Activated T-helper 2 cell treated with anti-CD3 and anti-CD28 coated beads, Interferon-gamma antibody, Interleukin-2, Interleukin-4, amounts not matched to agents 10 μg/mL and 5 μg/mL and 100 μg/mL, durations not matched to agents 14 hours and 24 hours and 36 hours (primary cell): Measurements from ENCODE around the gene ZNF782. TPM values are rescaled to one million over a fixed set of nuclear protein-coding genes. Genes with fewer than 3 reads are reported as not detected.
"Not testable (repeated sequence)": the region's sequence is repeated elsewhere in the genome, so short reads cannot be mapped to it uniquely, and the experiment has no call there.

Source experiments
- DNase-seq: peaks from one replicate; pipeline ENCODE4 v3.0.0; 2021; ENCODE audit warnings: low spot score
- H3K27ac Mint-ChIP-seq: one replicate; pipeline ENCODE4 v1.8.0; 2021; ENCODE audit warnings: mixed read lengths
- H3K27me3 Mint-ChIP-seq: one replicate; pipeline ENCODE4 v1.8.0; 2021; ENCODE audit warnings: low read depth, mixed read lengths
- H3K36me3 Mint-ChIP-seq: one replicate; pipeline ENCODE4 v1.8.0; 2021; ENCODE audit warnings: low read depth, mixed read lengths
- H3K4me1 Mint-ChIP-seq: one replicate; pipeline ENCODE4 v1.8.0; 2021; ENCODE audit warnings: low read depth, mixed read lengths
- H3K4me3 Mint-ChIP-seq: one replicate; pipeline ENCODE4 v1.8.0; 2021; ENCODE audit warnings: low read depth, mild to moderate bottlenecking, moderate library complexity, mixed read lengths
- H3K9me3 Mint-ChIP-seq: one replicate; pipeline ENCODE4 v1.8.0; 2021; ENCODE audit warnings: mixed read lengths
- intact Hi-C: fragments of 100-400 bp; cut with micrococcal nuclease; formaldehyde crosslinking; loops from one replicate; pipeline ENCODE4 v1.15.1; 2023
- total RNA-seq: library from RNA; stranded (reverse); gene quantifications from 2 replicates; pipeline ENCODE4 v1.2.3, GENCODE V29; 2022

Gene ZNF782
- total RNA-seq, 1 donor from 2014 or later: 4.5 TPM

DNA sequence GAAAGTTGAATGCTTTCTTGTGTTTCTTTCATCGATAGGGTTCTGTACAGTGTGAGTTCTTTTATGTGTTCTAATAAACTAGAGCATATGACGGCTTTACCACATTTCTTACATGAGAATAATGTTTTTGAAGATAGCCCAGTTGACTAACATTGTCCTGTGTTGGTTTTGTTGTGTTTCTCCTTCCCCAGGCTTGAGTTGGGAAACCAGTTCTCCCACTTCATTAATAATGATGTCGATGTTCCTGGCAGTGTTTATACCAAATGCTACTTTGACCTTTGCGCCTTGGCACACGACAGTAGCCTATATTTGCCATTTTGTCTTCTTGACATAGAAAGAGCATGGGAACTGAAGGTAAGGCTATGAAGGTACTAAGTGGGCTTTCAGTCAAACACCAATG is 14.4 kb upstream of the ZNF782 start:
- peaks cover 2% of the 10 kb centered on the region for H3K27me3 Mint-ChIP-seq
- intact Hi-C loops: no loop called here
- no peak overlapping the region for H3K27ac Mint-ChIP-seq
- H3K9me3 Mint-ChIP-seq: peaks cover 7% of the 10 kb centered on the region
- H3K4me1 Mint-ChIP-seq: peaks cover 2% of the 10 kb centered on the region
- DNase-seq: no peak
- H3K36me3 Mint-ChIP-seq: no peaks in the 10 kb centered on the region
- no peak overlapping the region for H3K4me3 Mint-ChIP-seq

DNA sequence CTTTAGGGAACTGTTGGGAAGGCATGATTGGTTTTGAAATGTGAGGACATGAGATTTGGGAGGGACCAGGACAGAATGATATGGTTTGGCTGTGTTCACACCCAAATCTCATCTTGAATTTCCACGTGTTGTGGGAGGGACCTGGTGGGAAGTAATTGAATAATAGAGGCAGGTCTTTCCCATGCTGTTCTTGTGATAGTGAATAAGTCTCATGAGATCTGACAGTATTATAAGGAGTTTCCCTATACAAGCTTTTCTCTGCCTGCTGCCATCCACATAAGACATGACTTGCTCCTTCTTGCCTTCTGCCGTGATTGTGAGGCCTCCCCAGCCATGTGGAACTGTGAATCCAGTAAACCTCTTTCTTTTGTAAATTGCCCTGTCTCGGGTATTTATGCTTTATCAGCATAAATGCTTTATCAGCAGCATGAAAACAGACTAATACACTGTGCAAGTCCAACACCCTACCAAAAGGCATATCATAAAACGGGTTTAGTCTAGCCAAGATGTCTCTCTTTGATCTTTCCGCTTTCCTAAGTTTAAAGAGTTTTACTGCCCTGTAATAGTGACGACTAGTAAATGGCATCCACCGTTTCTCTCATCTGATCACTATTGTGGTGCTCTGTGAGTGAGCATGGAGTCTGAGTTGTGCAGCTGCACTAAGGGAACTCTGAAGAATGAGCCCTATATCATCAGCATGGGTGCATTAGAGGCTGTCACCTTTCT is 12.9 kb upstream of the ZNF782 start:
- Mint-ChIP-seq H3K9me3 (peaks cover 7% of the 10 kb centered on the region), H3K27me3 (peaks cover 2% of the 10 kb centered on the region), H3K4me3 (no peak overlapping the region), H3K4me1 (no peaks in the 10 kb centered on the region), H3K27ac (no peak overlapping the region), H3K36me3 (no peaks in the 10 kb centered on the region)
- DNase-seq: no peak
- intact Hi-C loops: no loop called here

DNA sequence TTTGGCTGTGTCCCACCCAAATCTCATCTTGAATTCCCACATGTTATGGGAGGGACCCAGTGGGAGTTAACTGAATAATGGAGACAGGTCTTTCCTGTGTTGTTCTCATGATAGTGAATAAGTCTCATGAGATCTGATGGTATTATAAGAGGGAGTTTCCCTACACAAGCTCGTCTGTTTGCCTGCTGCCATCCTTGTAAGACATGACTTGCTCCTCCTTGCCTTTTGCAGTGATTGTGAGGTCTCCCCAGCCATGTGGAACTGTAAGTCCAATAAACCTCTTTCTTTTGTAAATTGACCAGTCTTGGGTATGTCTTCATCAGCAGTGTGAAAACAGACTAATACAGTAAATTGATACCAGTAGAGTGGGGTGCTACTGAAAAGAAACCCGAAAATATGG is 10.9 kb upstream of the ZNF782 start:
- H3K27me3 Mint-ChIP-seq, DNase-seq, intact Hi-C loops, H3K9me3 Mint-ChIP-seq, H3K4me3 Mint-ChIP-seq, H3K36me3 Mint-ChIP-seq, H3K4me1 Mint-ChIP-seq, H3K27ac Mint-ChIP-seq: not testable (repeated sequence)

DNA sequence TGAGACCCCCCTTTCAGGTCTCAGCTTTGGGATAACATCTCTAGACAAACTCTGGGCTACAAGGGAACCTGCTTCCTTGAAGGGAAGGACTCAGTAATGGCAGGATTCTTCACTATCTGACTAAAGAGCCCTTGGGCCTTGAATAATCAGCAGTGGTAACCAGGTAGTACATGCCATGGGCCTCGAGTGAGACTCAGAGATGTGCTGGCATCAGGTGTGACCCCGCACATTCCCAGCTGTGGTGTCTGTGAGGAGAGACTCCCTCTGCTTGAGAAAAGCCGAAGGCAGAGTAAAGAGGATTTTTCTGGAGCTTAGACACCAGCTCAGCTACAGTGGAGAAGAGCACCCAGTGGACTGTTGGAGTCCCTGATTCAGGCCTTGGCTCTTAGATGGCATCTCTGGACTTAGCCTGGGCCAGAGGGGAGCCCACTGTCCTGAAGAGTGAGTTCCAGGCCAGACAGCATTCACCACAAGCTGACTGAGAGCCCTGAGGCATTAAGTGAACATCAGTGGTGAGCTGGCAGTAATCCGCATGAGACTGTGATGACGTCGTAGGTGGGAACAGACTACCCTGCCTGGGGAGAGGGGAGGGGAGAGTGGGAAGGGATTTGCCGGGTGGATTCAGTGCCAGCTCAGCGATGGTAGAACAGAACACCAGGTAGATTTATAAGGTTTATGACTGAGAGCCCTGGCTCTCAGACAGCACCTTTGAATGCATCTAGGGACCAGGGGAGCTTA is 5.3 kb upstream of the ZNF782 start:
- Mint-ChIP-seq H3K27ac (no peak overlapping the region), H3K9me3 (no peaks in the 10 kb centered on the region)
- intact Hi-C loops: loop anchor here (5.0 to 10.0 kb wide), 5 partner anchors 363 to 735 kb away; partner anchors contain the start of gene ZNF367

DNA sequence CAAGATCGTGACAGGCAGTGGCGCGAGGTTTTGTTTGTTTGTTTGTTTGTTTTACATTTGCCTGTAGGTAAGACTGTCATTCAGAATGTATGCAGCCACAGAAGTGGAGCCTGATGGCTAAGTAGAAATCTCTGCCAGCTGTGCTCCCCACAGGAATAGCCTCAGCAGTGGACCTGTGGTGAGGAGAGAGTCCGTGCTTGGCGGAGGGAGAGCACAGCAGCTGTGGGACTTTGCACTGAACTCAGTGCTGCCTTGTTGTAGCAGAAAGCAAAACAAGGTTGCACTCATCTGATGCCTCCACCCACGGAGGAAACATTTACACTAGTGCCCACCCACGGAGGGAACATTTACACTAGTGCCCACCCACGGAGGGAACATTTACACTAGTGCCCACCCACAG is 4.4 kb upstream of the ZNF782 start:
- Mint-ChIP-seq H3K9me3 (no peaks in the 10 kb centered on the region), H3K27me3 (peaks cover 17% of the 10 kb centered on the region), H3K36me3 (no peaks in the 10 kb centered on the region), H3K27ac (peak overlapping the region; percentile 69), H3K4me3 (no peak overlapping the region), H3K4me1 (peaks cover 30% of the 10 kb centered on the region)
- no peak for DNase-seq
- intact Hi-C loops: loop anchor here (1.0 to 10.0 kb wide), 6 partner anchors 17 to 736 kb away; partner anchors contain the start of gene ZNF367

More for the DNA sequence above, 5.3 kb upstream of the ZNF782 start:
- no peaks in the 10 kb centered on the region for H3K36me3 Mint-ChIP-seq
- H3K4me1 Mint-ChIP-seq: peaks cover 26% of the 10 kb centered on the region
- H3K27me3 Mint-ChIP-seq: peaks cover 17% of the 10 kb centered on the region
- DNase-seq: no peak
- H3K4me3 Mint-ChIP-seq: no peak overlapping the region

DNA sequence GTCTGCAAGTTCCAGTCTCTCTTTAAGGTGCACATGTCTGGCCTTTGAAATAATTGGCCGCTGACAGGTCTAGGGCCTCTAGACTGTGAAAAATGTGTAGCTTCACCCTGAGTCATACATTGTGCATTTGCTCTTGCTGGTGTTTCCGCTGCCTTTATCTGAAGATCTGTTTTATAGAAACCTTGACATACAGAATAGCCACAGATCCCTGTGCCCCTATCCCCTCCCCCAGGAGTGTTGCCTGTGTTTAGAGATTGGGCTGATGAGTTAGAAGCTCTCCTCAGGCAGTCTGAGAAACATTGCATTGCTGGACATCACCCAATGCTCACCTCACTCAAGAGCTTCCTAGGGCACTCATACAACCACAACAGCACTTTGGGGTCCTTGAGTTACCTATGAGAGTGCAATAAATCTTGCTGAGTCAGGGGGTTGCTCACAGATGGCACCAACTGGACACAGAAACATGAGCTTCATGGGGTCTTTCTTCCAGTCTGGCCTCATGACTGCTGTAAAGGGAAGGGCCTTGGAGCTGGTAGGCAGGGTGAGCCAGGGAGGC is 3.8 kb upstream of the ZNF782 start:
- peak overlapping the region; percentile 14 for H3K4me3 Mint-ChIP-seq
- intact Hi-C loops: loop anchor here (1.0 to 10.0 kb wide), 6 partner anchors 17 to 737 kb away; partner anchors contain the start of gene ZNF367

DNA sequence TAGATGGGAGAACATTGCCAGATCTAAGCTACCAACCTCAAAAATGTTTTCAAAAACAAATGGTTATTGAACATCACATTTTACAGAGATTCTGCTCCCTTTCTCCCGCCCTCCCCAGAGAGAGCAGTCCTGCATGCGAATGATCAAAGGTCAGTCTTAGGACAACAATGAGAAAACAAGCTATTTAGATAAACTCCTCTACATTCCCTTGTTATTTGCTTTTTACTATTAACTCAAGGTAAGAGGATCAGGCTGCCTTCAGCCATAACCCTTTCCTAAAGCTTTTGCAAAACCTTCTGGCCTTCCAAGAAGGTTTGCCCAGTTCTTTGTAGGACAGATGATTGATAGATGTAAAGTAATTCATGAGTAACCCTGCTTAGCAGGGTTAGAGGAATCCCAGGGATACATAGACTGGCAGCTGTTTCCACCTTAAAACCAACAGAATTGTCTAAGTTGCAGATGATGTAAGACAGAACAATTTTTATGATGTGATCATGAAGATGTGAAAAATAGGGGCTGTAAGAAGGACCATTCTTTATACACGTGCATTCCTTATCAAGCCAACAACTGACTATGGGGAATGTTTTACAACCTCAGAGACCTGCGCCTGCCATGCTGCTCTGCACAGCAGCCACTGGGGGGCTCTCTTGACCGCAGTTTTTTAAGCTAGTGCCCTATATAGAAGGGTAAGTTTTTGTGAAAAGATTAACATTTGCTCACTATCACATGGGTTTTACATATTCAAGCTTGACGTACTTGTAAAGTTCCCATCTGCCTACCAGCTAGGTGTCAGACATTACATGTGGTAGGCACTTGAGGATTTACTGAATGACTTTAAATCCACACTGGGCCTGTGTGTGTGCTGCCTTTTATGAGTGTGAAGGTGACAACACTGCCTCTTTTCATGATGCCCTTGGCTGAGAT is 2.3 kb upstream of the ZNF782 start:
- intact Hi-C loops: loop anchor here (1.0 to 10.0 kb wide), 9 partner anchors 182 to 776 kb away; partner anchors contain the start of genes CTSV, NCBP1, TSTD2 and ZNF367
- Mint-ChIP-seq H3K4me1 (peaks cover 47% of the 10 kb centered on the region), H3K36me3 (peaks cover 8% of the 10 kb centered on the region), H3K27me3 (peaks cover 17% of the 10 kb centered on the region), H3K4me3 (no peak overlapping the region), H3K27ac (no peak overlapping the region), H3K9me3 (no peaks in the 10 kb centered on the region)
- peak; percentile 51 for DNase-seq

More for the DNA sequence above, 3.8 kb upstream of the ZNF782 start:
- H3K27ac Mint-ChIP-seq: peak overlapping the region; percentile 69
- no peak for DNase-seq
- peaks cover 17% of the 10 kb centered on the region for H3K27me3 Mint-ChIP-seq
- H3K9me3 Mint-ChIP-seq: no peaks in the 10 kb centered on the region
- H3K4me1 Mint-ChIP-seq: peaks cover 35% of the 10 kb centered on the region
- H3K36me3 Mint-ChIP-seq: no peaks in the 10 kb centered on the region

DNA sequence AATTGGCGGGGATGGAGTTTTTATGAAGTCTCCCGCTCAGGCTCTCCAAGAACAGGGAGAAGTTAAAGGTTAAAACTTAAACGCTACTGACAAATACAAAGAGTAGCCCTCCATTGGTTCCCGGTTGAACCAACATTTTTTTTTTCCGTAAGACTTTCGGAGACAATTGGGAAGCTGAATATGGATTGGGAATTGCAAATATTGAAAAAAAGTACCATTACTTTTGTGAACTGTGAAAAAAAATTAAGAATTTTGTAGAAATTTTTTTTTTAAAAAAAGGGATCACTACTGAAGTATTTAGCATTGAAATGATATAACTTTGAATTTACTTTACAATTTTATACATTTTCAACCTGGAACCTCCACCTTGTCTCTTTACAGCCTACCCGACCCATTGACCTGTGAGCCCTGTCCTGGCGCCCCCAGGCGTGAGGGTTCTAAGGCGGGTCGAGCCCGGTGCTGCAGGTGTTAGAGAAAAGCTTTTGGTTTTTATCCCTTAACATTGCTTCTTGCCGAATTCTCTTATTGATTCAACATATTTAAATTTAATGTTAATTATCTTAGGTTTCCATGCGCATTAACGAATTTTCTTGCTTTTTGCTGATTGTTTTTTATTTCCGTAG is 448 bp upstream of the ZNF782 start:
- Mint-ChIP-seq H3K4me3 (peak overlapping the region; percentile 100), H3K4me1 (peaks cover 48% of the 10 kb centered on the region), H3K27me3 (peaks cover 17% of the 10 kb centered on the region), H3K9me3 (peaks cover 5% of the 10 kb centered on the region), H3K36me3 (peaks cover 16% of the 10 kb centered on the region), H3K27ac (peak overlapping the region; percentile 100)
- DNase-seq: no peak
- intact Hi-C loops: loop anchor here (1.0 to 10.0 kb wide), 6 partner anchors 76 to 740 kb away; partner anchors contain the start of genes ZNF367 and ZNF510

DNA sequence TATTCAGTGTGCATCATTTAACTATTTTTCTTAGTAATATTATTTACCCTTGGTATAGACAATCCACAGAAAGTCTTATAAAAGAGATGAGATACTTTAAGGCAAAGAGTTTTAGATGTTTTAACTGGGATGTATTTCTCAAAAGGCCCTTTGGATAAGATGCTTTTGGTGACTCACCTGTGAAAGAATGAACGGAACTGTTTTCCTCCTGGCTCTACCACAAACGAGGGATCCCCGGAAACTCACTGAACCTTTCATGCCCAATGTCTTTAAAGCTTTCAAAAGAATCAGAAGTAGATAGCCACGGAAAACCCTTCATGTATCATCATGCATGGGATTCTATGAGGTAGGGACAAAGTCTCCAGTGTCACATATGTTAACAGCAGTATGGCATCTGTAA is 1.6 kb downstream of the ZNF782 start:
- Mint-ChIP-seq H3K36me3 (peaks cover 35% of the 10 kb centered on the region), H3K4me1 (peaks cover 40% of the 10 kb centered on the region), H3K9me3 (peaks cover 21% of the 10 kb centered on the region), H3K4me3 (peak overlapping the region; percentile 100), H3K27me3 (peaks cover 17% of the 10 kb centered on the region), H3K27ac (no peak overlapping the region)
- no peak for DNase-seq
- intact Hi-C loops: loop anchor here (10.0 kb wide), 3 partner anchors 408 to 742 kb away; partner anchors contain the start of gene ZNF367

DNA sequence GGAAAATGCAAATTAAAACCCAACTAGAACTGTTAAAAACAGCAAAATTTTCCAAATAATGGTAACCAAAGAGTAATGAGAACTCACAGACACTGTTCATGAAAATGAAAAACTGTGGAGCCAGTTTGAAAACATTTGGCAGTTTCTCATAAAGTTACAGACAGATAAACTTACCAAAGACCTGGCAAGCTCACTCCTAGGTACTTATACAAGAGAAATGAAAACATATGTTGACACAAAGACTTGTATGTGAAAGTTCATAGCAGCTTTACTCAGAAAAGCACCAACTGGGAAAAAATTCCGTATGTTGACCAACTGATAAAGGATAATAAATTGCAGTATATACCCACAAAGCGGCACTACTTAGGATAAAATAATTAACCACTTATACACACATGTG is 10.3 kb downstream of the ZNF782 start:
- peaks cover 89% of the 10 kb centered on the region for H3K9me3 Mint-ChIP-seq
- H3K36me3 Mint-ChIP-seq: peaks cover 91% of the 10 kb centered on the region
- H3K4me3 Mint-ChIP-seq: no peak overlapping the region
- no peak overlapping the region for H3K27ac Mint-ChIP-seq
- peaks cover 10% of the 10 kb centered on the region for H3K4me1 Mint-ChIP-seq
- no peak for DNase-seq
- no peaks in the 10 kb centered on the region for H3K27me3 Mint-ChIP-seq
- intact Hi-C loops: no loop called here

DNA sequence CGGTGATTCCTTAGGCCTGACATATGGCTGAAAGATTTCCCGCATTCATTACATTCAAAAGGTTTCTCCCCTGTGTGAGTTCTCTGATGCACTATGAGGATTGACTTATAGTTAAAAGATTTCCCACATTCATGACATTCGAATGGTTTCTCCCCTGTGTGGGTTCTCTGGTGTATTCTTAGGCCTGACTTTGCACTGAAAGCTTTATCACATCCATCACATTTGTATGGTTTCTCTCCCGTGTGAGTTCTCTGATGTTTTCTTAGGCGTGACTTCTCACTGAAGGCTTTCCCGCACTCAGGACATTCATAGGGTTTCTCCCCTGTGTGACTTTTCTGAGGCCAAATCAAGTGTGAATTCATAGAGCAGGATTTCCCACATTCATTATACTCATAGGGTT is 35.8 kb downstream of the ZNF782 start:
- no peaks in the 10 kb centered on the region for H3K27me3 Mint-ChIP-seq
- H3K27ac Mint-ChIP-seq: no peak overlapping the region
- no peak overlapping the region for H3K4me3 Mint-ChIP-seq
- peaks cover 65% of the 10 kb centered on the region for H3K36me3 Mint-ChIP-seq
- H3K9me3 Mint-ChIP-seq: peaks cover 80% of the 10 kb centered on the region
- H3K4me1 Mint-ChIP-seq: no peaks in the 10 kb centered on the region
- no peak for DNase-seq
- intact Hi-C loops: no loop called here

DNA sequence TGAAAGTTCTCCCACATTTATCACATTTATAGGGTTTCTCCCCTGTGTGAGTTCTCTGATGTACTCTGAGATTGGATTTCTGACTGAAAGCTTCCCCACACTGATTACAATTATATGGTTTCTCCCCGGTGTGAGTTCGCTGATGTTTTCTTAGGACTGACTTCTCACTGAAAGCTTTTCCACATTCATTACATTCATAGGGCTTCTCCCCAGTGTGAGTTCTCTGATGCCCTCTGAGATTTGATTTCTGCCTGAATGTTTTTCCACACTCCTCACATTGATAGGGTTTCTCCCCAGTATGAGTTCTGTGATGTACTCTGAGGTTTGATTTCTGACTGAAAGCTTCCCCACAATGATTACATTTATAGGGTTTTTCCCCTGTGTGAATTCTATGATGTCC is 36.3 kb downstream of the ZNF782 start:
- no peak for DNase-seq
- Mint-ChIP-seq H3K4me3 (no peak overlapping the region), H3K9me3 (peaks cover 84% of the 10 kb centered on the region), H3K27me3 (no peaks in the 10 kb centered on the region), H3K4me1 (no peaks in the 10 kb centered on the region), H3K27ac (no peak overlapping the region), H3K36me3 (peaks cover 62% of the 10 kb centered on the region)
- intact Hi-C loops: no loop called here
